Lung (tissue), 12 donors: ENCODE measurements around the gene KCNJ15. TPM values are rescaled to one million over a fixed set of nuclear protein-coding genes. Genes with fewer than 3 reads are reported as not detected.

Source experiments
- ATAC-seq: fragments of 200-7000 bp; cut with Tn5 transposase; one replicate; pipeline ENCODE4 v1.9.1; 2020; ENCODE audit warnings: moderate number of reproducible peaks; ENCODE audit not compliant: insufficient read depth, low FRiP score
- DNase-seq, 3 donors: peaks; one replicate each; pipeline ENCODE4 v3.0.0-alpha.2; 2013 to 2017
- H3K27ac ChIP-seq, 2 donors: one replicate each; pipeline ENCODE4 v1.5.1; 2013; ENCODE audit warnings: mild to moderate bottlenecking in 2 of 2, moderate library complexity in 2 of 2, control low read depth in 1 of 2, inconsistent platforms in 1 of 2, low read depth in 1 of 2, low read length in 1 of 2
- H3K27me3 ChIP-seq, 3 donors: one replicate each; pipeline ENCODE4 v1.5.1; 2013; ENCODE audit warnings: low read length in 2 of 3; ENCODE audit not compliant: control insufficient read depth in 3 of 3, insufficient read depth in 3 of 3
- H3K36me3 ChIP-seq, 4 donors: one replicate each; pipeline ENCODE4 v1.5.1; 2013; ENCODE audit warnings: low read length in 4 of 4, mild to moderate bottlenecking in 1 of 4, moderate library complexity in 1 of 4; ENCODE audit not compliant: control insufficient read depth in 4 of 4, insufficient read depth in 4 of 4
- H3K4me1 ChIP-seq, 5 donors: one replicate each; pipeline ENCODE4 v1.5.1; 2013; ENCODE audit warnings: low read length in 5 of 5, mild to moderate bottlenecking in 2 of 5, moderate library complexity in 1 of 5; ENCODE audit not compliant: control insufficient read depth in 5 of 5, insufficient read depth in 5 of 5
- H3K4me3 ChIP-seq: one replicate; pipeline ENCODE4 v1.5.1; 2013; ENCODE audit warnings: mild to moderate bottlenecking, control low read depth, moderate library complexity
- H3K9ac ChIP-seq, 2 donors: one replicate each; pipeline ENCODE4 v1.5.1; 2013; ENCODE audit warnings: low read length in 2 of 2, control low read depth in 1 of 2; ENCODE audit not compliant: insufficient read depth in 1 of 2
- H3K9me3 ChIP-seq, 4 donors: one replicate each; pipeline ENCODE4 v1.5.1; 2013; ENCODE audit warnings: low read length in 3 of 4, mild to moderate bottlenecking in 1 of 4, moderate library complexity in 1 of 4; ENCODE audit not compliant: control insufficient read depth in 4 of 4, insufficient read depth in 3 of 4
- CTCF ChIP-seq: IDR thresholded peaks from 2 replicates; pipeline ENCODE4 v1.5.1; 2012; ENCODE audit warnings: mild to moderate bottlenecking; ENCODE audit errors: control extremely low read depth, extremely low read depth
- WGBS, 2 donors: extraction: QIAGEN DNeasy Blood & Tissue Kit; methylation state at CpG; one replicate each; pipeline ENCODE4 v1.1.7; 2013; 5-methylcytosine and 5-hydroxymethylcytosine counted together
- polyA plus RNA-seq, 2 donors: library from polyadenylated mRNA; stranded (reverse); fragments of 200-250 nt; gene quantifications; one replicate each; pipeline ENCODE4 v1.2.1, GENCODE V29; 2013
- total RNA-seq, 2 donors: library from RNA; depleted of rRNA in 1 of 2; stranded (reverse); fragments of >200 nt in 1 of 2; gene quantifications; one replicate each; pipeline ENCODE4 v1.2.1, GENCODE V29; 2014 to 2021
- donor health status: control.
- donor health status: control.
- donor health status: Bipolar disorder and iron deficiency.
- donor health status: healthy.
- donor health status: DM: yes; HTN: yes; CAD: no.

The KCNJ15 gene
- total and polyA plus RNA-seq, 4 donors = 28.2 to 79.1 (median 61.5) TPM

- DNase-seq = no peak
- peaks cover 0 to 7% (median 3%) of the 10 kb centered on the region in 5 donors for H3K4me1 ChIP-seq
- H3K36me3 ChIP-seq = no peaks in the 10 kb centered on the region
- H3K4me3 ChIP-seq = no peak overlapping the region
- no peak for TF ChIP-seq CTCF
- no peaks in the 10 kb centered on the region for H3K9me3 ChIP-seq
- ATAC-seq = no peak
- no peaks in the 10 kb centered on the region for H3K27me3 ChIP-seq
- WGBS, 2 donors = 45 to 53% methylated on average over 3 of the region's 3 CpGs
- H3K27ac ChIP-seq = no peak overlapping the region
- no peak overlapping the region for H3K9ac ChIP-seq
Observed at GRCh38 chr21:38290809-38291208, 34.0 kb downstream of the KCNJ15 start.

- Histone ChIP-seq H3K27me3 (no peaks in the 10 kb centered on the region), H3K9ac (no peak overlapping the region), H3K4me3 (no peak overlapping the region), H3K4me1 (peaks cover 0 to 16% (median 6%) of the 10 kb centered on the region in 5 donors), H3K36me3 (no peaks in the 10 kb centered on the region), H3K27ac (no peak overlapping the region), H3K9me3 (no peaks in the 10 kb centered on the region)
- 88 to 89% methylated on average over 5 of the region's 5 CpGs for WGBS, 2 donors
- ATAC-seq (no peak), DNase-seq (no peak)
- no peak for TF ChIP-seq CTCF
Observed at GRCh38 chr21:38291874-38292273, 35.1 kb downstream of the KCNJ15 start.

GRCh38 chr21:38293113-38293512, 36.3 kb downstream of the KCNJ15 start:
- no peak for TF ChIP-seq CTCF
- Histone ChIP-seq H3K9ac (no peak overlapping the region), H3K4me1 (peaks cover 0 to 18% (median 10%) of the 10 kb centered on the region in 5 donors), H3K9me3 (no peaks in the 10 kb centered on the region), H3K27me3 (no peaks in the 10 kb centered on the region), H3K36me3 (no peaks in the 10 kb centered on the region), H3K4me3 (no peak overlapping the region), H3K27ac (peak overlapping the region in 1 of 2 donors; percentile 28)
- ATAC-seq = peak; percentile 42
- 68 to 93% methylated on average over 5 of the region's 5 CpGs for WGBS, 2 donors
- no peak for DNase-seq

- ATAC-seq = no peak
- H3K27ac ChIP-seq = peak overlapping the region in 1 of 2 donors; percentile 58
- H3K36me3 ChIP-seq = no peaks in the 10 kb centered on the region
- no peak for TF ChIP-seq CTCF
- no peaks in the 10 kb centered on the region for H3K27me3 ChIP-seq
- H3K4me1 ChIP-seq = peaks cover 0 to 18% (median 10%) of the 10 kb centered on the region in 5 donors
- WGBS, 2 donors = 44 to 63% methylated on average over 5 of the region's 5 CpGs
- H3K9me3 ChIP-seq = no peaks in the 10 kb centered on the region
- DNase-seq = no peak
- no peak overlapping the region for H3K4me3 ChIP-seq
- H3K9ac ChIP-seq = no peak overlapping the region
Observed at GRCh38 chr21:38293765-38294164, 37.0 kb downstream of the KCNJ15 start.
